Stomach smooth muscle (tissue), 2 donors: ENCODE measurements around the gene UBQLN3.

ENCODE experiments used
- H3K27ac ChIP-seq: one replicate; pipeline ENCODE4 v1.7.0; 2013; ENCODE audit warnings: mild to moderate bottlenecking, low read length, inconsistent platforms
- H3K27me3 ChIP-seq, 2 donors: one replicate each; pipeline ENCODE4 v1.7.0; 2013; ENCODE audit warnings: low read length in 2 of 2; ENCODE audit not compliant: insufficient read depth in 2 of 2, control insufficient read depth in 1 of 2
- H3K36me3 ChIP-seq, 2 donors: one replicate each; pipeline ENCODE4 v1.7.0; 2013; ENCODE audit warnings: low read length in 2 of 2; ENCODE audit not compliant: control insufficient read depth in 2 of 2, insufficient read depth in 2 of 2
- H3K4me1 ChIP-seq: one replicate; pipeline ENCODE4 v1.7.0; 2013; ENCODE audit warnings: low read length; ENCODE audit not compliant: control insufficient read depth, insufficient read depth
- H3K4me3 ChIP-seq, 2 donors: one replicate each; pipeline ENCODE4 v1.7.0; 2013; ENCODE audit warnings: low read length in 2 of 2
- H3K9ac ChIP-seq, 2 donors: one replicate each; pipeline ENCODE4 v1.7.0; 2013; ENCODE audit warnings: low read length in 2 of 2, mild to moderate bottlenecking in 1 of 2
- H3K9me3 ChIP-seq, 2 donors: one replicate each; pipeline ENCODE4 v1.7.0; 2013; ENCODE audit warnings: low read length in 2 of 2; ENCODE audit not compliant: control insufficient read depth in 2 of 2
- donor health status: healthy.
- donor health status: Pancreatic carcinoma.

Gene UBQLN3

DNA sequence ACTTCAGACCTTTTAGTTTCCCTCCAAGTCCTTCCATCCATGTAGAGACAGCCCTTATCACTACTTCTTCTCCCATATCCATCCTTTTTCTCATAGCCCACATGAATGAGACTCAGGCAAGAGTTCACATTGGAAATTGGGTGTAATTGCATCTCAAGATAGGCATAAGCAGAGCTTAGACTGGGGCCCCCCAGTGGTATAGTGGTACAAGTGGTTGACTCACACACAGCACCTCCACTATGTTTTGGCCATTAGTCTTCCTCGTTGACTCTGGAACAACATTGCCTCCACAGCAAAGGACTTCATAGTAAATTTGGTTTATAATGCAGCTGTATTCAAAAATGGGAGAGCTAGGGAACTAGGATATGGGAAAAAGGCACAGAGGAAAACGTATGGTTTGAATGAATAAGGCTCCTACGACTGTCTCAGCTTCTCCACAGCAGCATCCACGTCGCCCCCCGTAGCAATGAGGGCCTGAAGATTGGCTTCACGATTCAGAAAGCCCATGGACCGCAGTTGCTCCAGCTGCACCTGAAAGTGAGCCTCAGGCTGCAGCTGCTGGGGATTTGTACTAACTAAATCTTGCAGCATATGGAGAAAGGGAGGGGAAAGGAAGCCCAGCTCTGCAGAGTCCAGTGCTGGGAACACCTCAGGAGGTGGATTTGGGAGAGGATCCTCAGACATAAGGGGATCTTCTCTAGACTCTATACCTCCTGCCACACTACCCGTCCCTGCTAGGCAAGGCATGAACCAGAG lies 2.4 kb downstream of the UBQLN3 start:
- H3K27me3 ChIP-seq, result peaks cover 0 to 2% of the 10 kb centered on the region in 2 donors

DNA sequence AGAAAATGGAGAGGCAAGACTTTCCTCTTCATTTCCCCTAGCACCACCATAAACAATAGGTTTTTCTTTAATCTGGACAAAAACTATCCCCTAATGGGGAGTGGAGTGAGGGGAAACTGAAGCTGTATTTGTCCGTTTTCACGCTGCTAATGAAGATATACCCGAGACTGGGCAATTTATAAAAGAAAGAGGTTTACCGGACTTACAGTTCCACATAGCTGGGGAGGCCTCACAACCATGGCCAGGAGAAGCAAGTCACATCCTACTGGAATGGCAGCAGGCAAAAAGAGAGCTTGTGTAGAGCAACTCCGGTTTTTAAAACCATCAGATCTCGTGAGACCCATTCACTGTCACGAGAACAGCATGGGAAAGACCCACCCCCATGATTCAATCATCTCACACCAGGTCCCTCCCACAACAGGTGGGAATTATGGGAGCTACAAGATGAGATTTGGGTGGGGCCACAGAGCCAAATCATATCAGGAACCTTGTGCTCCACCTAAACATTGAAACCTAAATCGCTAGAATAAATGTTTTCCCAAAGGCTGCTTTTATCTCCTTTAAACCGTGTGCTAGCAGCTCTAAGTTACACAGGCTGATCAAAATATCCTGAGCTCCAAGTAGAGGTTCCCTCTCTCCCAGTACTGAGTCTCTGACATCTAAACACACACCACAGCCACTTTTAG lies 4.3 kb downstream of the UBQLN3 start:
- H3K9ac ChIP-seq, result no peak overlapping the region
- H3K9me3 ChIP-seq, result no peaks in the 10 kb centered on the region
- H3K4me1 ChIP-seq, result no peaks in the 10 kb centered on the region
- no peaks in the 10 kb centered on the region for H3K36me3 ChIP-seq
- H3K4me3 ChIP-seq, result no peak overlapping the region
- peaks cover 0 to 2% of the 10 kb centered on the region in 2 donors for H3K27me3 ChIP-seq
- H3K27ac ChIP-seq, result no peak overlapping the region

More for the DNA sequence above, 2.4 kb downstream of the UBQLN3 start:
- no peak overlapping the region for H3K27ac ChIP-seq
- no peak overlapping the region for H3K9ac ChIP-seq
- no peak overlapping the region for H3K4me3 ChIP-seq
- no peaks in the 10 kb centered on the region for H3K4me1 ChIP-seq
- H3K36me3 ChIP-seq, result no peaks in the 10 kb centered on the region
- H3K9me3 ChIP-seq, result no peaks in the 10 kb centered on the region

DNA sequence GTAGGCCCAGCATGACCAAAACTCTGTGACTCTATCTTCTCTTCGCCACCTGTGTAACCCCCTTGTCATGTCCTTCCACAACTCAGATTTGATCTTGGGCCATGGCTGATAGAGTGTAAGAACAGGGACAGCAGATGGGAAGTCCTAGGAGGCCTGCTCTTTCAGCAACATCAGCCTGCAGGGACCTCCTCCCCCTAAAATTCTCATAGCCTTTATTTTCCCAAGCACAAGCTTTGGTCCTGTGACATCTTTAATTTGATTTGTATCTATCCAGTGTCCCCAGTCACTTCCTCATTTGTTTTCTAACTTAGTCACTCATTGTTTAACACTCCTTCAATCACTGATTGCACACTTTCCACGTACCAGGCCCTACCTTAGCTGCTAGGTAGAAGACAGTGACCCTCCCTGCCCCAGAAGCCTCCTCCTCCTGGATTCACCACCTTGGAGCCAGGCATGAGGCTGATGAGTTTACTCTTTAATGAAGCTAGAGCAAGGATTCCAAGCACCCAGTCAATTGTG lies 5.3 kb downstream of the UBQLN3 start:
- H3K4me1 ChIP-seq, result no peaks in the 10 kb centered on the region
- no peak overlapping the region for H3K9ac ChIP-seq
- no peaks in the 10 kb centered on the region for H3K36me3 ChIP-seq
- H3K4me3 ChIP-seq, result no peak overlapping the region
- peaks cover 0 to 2% of the 10 kb centered on the region in 2 donors for H3K27me3 ChIP-seq
- no peak overlapping the region for H3K27ac ChIP-seq
- H3K9me3 ChIP-seq, result no peaks in the 10 kb centered on the region

DNA sequence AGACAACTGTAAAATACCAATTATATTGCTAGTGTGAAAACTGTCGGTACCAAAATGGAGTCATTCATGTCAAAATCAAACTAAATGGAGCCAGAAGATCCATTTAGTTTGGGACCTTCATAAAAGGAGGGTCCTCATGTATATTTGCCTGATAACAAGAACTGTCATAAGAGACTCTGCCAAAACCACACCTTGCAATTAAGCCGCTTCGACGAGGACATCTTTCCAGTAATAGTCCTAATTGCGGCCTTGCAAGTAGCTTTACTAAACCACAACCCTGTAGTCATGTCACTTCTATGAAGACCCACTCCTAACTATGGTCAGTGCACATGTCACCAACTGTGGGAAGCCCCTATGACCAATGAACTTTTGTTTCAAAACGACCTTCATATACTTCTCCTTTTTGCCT lies 9.4 kb downstream of the UBQLN3 start:
- no peak overlapping the region for H3K9ac ChIP-seq
- H3K4me1 ChIP-seq, result no peaks in the 10 kb centered on the region
- no peaks in the 10 kb centered on the region for H3K27me3 ChIP-seq
- no peak overlapping the region for H3K4me3 ChIP-seq
- H3K9me3 ChIP-seq, result no peaks in the 10 kb centered on the region
- H3K36me3 ChIP-seq, result no peaks in the 10 kb centered on the region
- H3K27ac ChIP-seq, result no peak overlapping the region

DNA sequence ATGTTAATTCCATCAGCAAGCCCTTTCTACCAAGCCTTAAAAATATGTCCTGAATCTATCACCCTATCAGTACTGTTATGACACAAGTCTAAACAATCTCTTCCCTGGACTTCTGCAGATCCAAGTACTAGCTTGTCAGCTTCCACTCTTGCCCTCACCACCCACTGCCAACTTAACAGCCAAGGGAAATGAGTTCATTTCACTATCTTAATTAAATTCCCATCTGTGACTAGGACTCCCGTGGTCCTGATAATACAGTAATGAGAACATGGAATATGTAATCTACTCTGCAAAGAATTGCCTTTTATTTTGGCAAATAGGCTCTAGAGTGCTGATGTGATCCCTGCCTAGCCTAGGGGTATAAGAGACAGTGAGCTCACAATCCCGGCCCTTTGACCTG lies 10.1 kb downstream of the UBQLN3 start:
- Histone ChIP-seq H3K9ac (no peak overlapping the region), H3K9me3 (no peaks in the 10 kb centered on the region), H3K4me1 (no peaks in the 10 kb centered on the region), H3K27ac (no peak overlapping the region), H3K27me3 (no peaks in the 10 kb centered on the region), H3K36me3 (no peaks in the 10 kb centered on the region), H3K4me3 (no peak overlapping the region)

DNA sequence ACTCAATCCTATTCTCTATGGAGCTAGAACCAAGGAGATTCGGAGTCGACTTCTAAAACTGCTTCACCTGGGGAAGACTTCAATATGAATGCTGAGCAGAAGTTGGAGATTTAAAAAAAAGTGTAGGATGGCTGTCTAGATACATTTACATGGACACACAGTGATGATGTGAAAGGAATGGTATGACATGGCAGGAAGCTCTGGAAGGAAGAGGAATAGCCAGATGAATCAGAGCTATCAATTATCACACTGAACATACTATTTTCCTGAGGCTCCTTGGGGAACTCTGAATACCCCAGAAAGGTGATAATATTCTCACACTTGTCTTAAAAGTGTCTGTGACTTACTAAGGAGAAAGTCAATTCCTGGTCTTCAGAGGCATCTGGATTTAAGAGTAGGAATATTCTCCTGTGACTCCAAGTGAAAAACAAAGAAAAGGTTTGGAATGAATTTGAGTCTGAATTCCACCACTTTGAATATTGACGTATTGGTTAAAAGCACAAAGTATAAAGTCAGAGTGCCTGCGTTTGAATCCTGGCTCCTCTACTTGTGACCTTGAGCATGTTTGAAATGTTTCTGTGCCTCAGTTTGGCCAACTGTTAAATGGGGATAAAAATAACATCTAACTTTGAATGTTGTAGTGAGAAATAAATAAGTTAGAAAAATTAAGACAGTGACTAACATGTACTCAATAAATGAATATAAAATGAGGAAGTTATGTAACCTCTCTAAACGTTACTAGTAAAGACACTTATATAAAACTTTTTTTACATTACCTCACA lies 20.0 kb downstream of the UBQLN3 start:
- Histone ChIP-seq H3K36me3 (no peaks in the 10 kb centered on the region), H3K4me1 (no peaks in the 10 kb centered on the region), H3K27ac (no peak overlapping the region), H3K9me3 (no peaks in the 10 kb centered on the region), H3K9ac (no peak overlapping the region), H3K4me3 (no peak overlapping the region), H3K27me3 (no peaks in the 10 kb centered on the region)

DNA sequence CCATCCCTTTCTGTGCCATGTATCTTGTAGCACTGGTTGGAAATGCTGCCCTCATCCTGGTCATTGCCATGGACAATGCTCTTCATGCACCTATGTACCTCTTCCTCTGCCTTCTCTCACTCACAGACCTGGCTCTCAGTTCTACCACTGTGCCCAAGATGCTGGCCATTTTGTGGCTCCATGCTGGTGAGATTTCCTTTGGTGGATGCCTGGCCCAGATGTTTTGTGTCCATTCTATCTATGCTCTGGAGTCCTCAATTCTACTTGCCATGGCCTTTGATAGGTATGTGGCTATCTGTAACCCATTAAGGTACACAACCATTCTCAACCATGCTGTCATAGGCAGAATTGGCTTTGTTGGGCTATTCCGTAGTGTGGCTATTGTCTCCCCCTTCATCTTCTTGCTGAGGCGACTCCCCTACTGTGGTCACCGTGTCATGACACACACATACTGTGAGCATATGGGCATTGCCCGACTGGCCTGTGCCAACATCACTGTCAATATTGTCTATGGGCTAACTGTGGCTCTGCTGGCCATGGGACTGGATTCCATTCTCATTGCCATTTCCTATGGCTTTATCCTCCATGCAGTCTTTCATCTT lies 20.9 kb downstream of the UBQLN3 start:
- Histone ChIP-seq H3K9me3 (no peaks in the 10 kb centered on the region), H3K27ac (no peak overlapping the region), H3K27me3 (no peaks in the 10 kb centered on the region), H3K9ac (no peak overlapping the region), H3K36me3 (no peaks in the 10 kb centered on the region), H3K4me1 (no peaks in the 10 kb centered on the region), H3K4me3 (no peak overlapping the region)

DNA sequence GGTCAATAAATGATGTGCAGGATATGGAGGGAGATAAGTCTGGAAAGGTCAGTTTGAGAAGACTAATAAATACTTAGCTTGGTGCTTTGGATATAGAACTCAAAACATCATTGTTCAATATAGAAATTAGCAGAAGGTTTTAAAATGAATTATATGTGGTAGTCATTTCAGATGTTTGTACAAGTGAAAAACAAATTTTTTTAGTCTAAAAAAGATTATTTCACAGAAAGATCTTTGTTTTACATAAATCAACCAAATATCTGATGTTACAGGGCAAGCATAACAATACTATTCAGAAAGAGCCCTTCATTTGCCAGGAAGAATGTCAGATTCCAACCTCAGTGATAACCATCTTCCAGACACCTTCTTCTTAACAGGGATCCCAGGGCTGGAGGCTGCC lies 21.4 kb downstream of the UBQLN3 start, which contains the start of gene OR52D1:
OR52D1 (plus strand) TSS at position 301 of the 400 bp plus-strand sequence; CDS start at position 323, 22 bp downstream.
- Histone ChIP-seq H3K27me3 (no peaks in the 10 kb centered on the region), H3K4me3 (no peak within 1 kb of the TSS), H3K9ac (no peak within 1 kb of the TSS), H3K9me3 (peaks cover 0 to 3% of the 10 kb centered on the region in 2 donors), H3K4me1 (no peaks in the 10 kb centered on the region), H3K27ac (no peak within 1 kb of the TSS), H3K36me3 (no peaks in the 10 kb centered on the region)

DNA sequence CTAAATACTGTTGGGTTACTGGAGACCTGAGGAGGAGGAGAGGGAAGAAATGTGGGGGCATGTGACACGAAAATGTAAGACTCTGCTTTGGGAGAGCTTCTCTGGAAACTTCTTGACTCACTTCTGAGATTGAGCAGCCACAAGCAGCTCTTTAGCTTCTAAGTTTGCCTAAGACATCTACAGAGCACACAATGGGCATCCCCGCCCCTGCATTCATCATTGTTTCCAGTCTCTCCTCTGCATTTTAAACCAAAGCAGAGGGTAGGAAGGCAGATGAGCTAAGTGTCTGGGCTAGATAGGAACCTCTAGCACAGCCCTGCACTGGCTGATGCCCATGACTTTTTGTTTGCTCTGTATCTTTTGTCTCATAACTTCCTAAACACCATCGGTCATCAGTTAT lies 23.3 kb downstream of the UBQLN3 start:
- Histone ChIP-seq H3K9me3 (peaks cover 0 to 3% of the 10 kb centered on the region in 2 donors), H3K27ac (no peak overlapping the region), H3K4me3 (no peak overlapping the region), H3K27me3 (no peaks in the 10 kb centered on the region), H3K4me1 (no peaks in the 10 kb centered on the region), H3K36me3 (no peaks in the 10 kb centered on the region), H3K9ac (no peak overlapping the region)

DNA sequence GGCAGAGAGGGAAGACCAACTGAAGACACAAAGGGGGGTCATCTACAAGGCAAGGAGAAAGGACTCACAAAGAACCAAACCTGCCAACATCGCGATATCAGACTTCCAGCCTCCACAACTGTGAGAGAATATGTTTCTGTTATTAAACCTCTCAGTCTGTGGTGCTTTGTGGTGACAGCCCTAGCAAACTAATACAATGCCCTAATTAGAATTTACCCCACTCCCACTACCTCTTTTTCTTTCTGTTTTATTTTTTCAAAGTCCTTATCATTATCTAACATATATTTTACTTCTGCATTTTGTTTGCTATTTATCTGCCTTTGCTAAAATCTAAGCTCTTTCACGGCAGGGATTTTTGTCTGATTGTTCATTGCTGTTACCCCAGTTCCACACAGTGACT lies 23.8 kb downstream of the UBQLN3 start:
- Histone ChIP-seq H3K4me1 (no peaks in the 10 kb centered on the region), H3K27me3 (no peaks in the 10 kb centered on the region), H3K9ac (no peak overlapping the region), H3K27ac (no peak overlapping the region), H3K36me3 (no peaks in the 10 kb centered on the region), H3K4me3 (no peak overlapping the region), H3K9me3 (peaks cover 0 to 3% of the 10 kb centered on the region in 2 donors)
